Stimulated activated CD4-positive, alpha-beta T cell treated with anti-CD3 and anti-CD28 coated beads, Interleukin-4, amount 100 ng/mL, for 1 hour (primary cell): ENCODE measurements around the gene AHCYL2.
"Not testable (repeated sequence)": the region's sequence is repeated elsewhere in the genome, so short reads cannot be mapped to it uniquely, and the experiment has no call there.

ENCODE experiments used
- DNase-seq: peaks from one replicate; pipeline ENCODE4 v3.0.0-alpha.2; 2020

AHCYL2 gene

DNA sequence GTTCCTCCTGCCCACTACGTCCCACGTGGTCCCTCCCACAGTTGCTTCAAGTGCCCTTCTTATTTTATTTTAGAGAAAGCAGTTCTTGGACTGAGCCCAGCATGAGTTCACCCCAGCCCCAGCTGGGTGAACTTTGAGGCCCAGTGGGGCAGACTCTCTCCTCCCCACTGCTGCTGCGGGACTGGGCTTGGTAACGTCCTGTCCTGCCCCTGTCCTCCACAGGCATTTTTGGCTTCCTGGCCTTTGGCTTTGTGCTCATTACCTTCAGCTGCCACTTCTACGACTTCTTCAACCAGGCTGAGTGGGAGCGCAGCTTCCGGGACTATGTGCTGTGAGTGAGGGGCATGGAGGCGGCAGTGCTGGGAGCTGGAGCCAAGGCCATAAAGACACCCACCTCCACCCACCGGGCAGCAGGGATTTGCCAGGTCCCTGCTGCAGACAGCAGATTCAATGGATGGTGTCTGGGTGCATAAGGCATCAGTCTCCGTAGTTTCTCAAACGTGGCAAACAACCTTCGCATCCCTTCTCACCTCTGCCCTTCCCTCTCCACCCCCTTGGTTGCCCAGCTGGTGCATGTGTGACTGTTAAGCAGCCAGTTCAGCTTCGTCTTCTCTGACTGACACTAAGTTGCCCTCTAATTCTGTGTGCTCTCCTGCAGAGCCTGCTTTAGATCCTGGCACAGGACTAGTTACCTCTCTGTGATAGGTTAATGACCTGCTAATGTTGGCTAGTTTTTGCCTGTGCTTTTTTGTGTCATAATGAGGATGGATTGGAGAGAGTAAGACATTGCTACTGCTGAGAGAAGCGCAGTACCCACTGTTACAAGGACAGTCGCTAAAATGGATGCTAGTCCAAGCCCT is 15.5 kb upstream of the AHCYL2 start:
- no peak for DNase-seq

DNA sequence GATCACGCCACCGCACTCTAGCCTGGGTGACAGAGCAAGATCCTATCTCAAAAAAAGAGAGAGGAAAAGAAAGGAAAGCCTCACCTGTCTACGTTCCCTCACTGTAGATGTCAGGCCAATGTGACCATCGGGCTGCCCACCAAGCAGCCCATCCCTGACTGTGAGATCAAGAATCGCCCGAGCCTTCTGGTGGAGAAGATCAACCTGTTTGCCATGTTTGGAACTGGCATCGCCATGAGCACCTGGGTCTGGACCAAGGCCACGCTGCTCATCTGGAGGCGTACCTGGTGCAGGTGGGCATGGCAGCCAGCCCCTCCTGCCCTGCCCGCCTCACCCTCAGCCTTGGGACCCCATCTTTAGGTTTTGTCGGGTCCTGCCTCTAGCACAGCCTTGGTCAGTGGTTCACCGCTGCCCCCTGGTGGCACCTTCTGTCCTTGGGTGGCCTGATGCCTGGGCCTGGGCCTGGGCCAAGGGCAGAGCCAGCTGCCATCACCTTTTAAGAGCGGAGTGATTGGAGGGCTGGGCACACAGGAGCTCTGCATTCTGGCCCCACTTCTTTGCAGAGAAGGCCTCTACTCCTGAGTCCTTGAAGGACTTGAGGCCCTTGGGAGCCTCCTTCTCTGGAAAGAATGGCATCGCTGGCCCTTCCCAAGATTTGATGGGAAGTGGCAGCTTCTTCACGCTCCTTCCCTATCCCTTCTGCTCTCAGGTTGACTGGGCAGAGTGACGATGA is 14.4 kb upstream of the AHCYL2 start:
- DNase-seq = peak; percentile 72

DNA sequence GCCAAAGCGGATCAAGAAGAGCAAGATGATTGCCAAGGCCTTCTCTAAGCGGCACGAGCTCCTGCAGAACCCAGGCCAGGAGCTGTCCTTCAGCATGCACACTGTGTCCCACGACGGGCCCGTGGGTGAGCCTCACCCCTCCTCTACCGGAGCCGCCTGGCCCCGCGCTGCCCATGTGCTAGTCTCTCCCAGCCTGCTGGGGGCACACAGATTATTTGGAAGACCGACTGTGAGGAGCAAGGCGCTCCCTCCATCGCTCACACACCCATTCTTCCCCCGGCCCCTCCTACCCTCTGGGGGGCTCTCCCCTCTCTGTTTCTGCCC is 13.9 kb upstream of the AHCYL2 start:
- DNase-seq = no peak

DNA sequence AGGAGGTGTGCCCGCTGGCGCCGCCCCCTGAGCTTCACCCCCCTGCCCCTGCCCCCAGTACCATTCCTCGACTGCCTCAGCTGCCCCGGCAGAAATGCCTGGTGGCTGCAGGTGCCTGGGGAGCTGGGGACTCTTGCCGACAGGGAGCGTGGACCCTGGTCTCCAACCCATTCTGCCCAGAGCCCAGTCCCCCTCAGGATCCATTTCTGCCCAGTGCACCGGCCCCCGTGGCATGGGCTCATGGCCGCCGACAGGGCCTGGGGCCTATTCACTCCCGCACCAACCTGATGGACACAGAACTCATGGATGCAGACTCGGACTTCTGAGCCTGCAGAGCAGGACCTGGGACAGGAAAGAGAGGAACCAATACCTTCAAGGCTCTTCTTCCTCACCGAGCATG is 12.7 kb upstream of the AHCYL2 start:
- DNase-seq = no peak

DNA sequence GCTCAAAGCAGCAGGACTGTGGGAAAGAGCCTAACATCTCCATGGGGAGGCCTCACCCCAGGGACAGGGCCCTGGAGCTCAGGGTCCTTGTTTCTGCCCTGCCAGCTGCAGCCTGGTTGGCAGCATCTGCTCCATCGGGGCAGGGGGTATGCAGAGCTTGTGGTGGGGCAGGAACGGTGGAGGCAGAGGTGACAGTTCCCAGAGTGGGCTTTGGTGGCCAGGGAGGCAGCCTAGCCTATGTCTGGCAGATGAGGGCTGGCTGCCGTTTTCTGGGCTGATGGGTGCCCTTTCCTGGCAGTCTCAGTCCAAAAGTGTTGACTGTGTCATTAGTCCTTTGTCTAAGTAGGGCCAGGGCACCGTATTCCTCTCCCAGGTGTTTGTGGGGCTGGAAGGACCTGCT is 12.2 kb upstream of the AHCYL2 start:
- no peak for DNase-seq

DNA sequence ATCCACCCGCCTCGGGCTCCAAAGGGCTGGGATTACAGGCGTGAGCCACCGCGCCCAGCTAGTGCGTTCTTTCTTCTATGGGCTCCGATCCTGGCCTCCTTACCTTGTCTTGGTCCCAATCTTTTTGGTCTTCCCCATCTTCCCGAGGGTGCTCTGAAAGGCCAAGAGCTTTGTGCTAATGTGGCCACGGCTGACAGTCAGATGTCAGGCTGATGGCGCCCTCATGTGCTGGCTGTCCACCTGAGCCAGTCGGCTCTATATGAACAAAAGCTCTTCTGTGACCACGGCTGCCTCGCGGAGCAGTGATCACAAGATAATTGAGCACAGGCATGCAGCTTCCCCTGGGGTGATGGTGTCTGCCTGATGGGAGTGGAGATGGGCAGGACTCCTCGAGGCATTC is 11.0 kb upstream of the AHCYL2 start:
- no peak for DNase-seq

DNA sequence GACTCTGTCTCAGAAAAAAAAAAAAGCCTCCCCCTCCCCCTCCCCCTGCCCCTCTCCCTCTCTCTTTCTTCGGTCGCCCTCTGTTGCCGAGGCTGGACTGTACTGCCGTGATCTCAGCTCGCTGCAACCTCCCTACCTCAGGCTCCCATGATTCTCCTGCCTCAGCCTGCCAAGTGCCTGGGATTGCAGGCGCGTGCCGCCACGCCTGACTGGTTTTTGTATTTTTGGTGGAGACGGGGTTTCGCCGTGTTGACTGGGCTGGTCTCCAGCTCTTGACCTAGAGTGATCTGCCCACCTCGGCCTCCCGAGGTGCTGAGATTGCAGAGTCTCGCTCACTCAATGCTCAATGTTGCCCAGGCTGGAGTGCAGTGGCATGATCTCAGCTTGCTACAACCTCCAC is 9.1 kb upstream of the AHCYL2 start:
- not testable (repeated sequence) for DNase-seq

DNA sequence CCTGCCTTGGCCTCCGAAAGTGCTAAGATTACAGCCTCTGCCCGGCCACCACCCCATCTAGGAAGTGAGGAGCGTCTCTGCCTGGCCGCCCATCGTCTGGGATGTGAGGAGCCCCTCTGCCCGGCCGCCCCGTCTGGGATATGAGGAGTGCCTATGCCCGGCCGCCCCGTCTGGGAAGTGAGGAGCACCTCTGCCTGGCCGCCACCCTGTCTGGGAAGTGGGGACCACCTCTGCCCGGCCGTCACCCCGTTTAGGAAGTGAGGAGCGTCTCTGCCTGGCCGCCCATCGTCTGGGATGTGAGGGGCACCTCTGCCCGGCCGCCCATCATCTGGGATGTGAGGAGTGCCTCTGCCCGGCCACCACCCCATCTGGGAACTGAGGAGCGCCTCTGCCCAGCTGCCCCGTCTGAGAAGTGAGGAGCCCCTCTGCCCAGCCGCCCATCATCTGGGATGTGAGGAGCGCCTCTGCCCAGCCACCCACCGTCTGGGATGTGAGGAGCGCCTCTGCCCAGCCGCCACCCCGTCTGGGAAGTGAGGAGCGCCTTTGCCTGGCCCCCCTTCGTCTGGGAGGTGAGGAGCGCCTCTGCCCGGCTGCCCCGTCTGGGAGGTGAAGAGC is 8.6 kb upstream of the AHCYL2 start:
- not testable (repeated sequence) for DNase-seq

DNA sequence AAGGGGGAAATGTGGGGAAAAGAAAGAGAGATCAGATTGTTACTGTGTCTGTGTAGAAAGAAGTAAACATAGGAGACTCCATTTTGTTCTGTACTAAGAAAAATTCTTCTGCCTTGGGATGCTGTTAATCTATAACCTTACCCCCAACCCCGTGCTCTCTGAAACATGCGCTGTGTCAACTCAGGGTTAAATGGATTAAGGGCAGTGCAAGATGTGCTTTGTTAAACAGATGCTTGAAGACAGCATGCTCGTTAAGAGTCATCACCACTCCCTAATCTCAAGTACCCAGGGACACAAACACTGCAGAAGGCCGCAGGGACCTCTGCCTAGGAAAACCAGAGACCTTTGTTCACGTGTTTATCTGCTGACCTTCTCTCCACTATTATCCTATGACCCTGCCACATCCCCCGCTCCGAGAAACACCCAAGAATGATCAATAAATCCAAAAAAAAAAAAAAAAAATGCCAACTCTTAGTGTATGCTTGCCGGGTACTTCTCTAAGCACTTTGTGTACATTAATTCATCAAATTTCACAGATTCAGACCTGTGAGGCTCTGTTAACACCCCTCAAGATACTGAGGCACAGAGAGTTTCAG is 7.9 kb upstream of the AHCYL2 start:
- not testable (repeated sequence) for DNase-seq

DNA sequence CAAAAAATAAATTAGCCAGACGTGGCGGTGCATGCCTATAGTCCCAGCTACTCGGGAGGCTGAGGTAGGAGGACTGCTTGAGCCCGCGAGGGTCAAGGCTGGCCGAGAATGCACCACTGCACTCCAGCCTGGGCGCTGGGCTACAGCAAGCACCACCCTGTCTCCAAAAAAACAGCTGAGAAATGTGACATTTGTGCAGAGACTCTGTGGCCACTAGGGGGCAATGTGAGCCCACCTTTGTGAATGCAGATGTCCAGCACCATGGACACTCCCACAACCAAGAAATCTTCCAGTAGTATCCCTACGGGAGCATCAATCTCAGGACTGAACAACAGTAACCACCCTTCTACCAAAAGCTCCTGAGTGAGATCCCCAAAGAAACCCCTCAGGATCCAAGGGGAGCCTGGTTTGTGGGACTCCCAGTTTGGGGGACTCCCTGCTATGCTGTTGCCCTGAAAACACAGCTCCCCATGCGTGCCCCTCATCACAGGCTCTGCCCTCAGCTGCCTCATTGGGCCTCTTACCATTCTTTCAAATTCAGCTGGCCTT is 6.2 kb upstream of the AHCYL2 start:
- DNase-seq = peak; percentile 74

DNA sequence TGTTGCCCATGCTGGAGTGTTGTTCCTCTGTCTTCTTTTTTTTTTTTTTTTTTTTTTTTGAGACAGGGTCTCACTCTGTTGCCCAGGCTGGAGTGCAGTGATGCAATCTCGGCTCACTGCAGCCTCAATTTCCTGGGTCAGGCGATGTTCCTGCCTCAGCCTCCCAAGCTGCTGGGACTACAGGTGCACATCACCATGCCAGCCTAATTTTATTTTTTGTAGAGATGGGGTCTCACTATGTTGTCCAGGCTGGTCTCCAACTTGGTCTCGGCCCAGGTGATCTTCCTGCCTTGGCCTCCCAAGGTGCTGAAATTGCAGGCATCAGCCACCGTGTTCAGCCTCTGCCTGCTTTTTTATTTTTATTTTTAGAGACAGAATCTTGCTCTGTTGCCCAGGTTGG is 5.7 kb upstream of the AHCYL2 start:
- not testable (repeated sequence) for DNase-seq

DNA sequence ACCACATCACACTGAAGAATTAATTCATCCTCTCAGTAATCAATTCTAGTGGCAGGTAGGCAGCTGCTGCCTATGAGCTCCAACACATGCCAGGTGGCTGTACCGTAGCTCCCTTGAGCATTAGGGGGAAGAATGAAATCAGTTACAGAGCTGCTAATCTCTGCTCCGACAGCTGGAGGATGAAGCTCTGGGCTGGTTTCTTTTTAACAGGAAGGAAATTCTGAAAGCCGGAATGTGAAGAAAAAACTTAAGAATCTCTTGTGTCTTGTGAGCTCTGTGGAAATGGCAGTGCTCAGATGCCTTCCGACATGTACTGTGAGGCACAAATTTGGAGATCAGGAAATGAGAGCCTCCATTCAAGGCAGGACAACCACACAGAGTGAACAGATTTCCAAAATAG is 2.8 kb upstream of the AHCYL2 start:
- DNase-seq = no peak

DNA sequence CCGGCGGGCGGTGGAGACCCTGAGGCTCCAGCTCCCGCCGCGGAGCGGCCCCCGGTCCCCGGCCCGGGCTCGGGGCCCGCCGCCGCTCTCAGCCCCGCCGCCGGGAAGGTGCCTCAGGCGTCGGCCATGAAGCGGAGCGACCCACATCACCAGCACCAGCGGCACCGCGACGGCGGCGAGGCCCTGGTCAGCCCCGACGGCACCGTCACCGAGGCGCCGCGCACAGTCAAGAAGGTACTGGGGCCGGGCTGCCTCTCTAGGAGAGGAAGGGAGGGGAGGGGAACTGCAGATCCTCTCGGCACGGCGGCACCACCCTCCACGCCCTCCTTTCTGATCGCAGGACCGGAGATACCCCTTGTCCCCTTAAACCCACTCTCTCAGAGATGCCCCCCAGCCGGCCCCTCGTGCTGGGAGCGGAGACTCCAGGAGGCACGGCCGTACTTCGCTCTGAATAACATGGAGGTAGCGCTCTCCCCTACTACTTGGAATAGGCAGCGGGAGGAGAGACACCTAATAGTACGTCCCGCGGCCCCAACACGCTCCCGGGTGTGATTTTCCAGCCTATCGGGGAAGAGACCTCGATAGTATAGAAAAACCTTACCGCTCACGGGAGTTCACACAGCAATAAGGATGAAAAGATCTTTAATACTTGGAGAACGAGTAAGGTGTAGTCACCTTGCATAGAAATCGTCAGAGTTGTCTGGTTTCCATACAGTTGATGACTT is 538 bp downstream of the AHCYL2 start:
- peak; percentile 58 for DNase-seq

DNA sequence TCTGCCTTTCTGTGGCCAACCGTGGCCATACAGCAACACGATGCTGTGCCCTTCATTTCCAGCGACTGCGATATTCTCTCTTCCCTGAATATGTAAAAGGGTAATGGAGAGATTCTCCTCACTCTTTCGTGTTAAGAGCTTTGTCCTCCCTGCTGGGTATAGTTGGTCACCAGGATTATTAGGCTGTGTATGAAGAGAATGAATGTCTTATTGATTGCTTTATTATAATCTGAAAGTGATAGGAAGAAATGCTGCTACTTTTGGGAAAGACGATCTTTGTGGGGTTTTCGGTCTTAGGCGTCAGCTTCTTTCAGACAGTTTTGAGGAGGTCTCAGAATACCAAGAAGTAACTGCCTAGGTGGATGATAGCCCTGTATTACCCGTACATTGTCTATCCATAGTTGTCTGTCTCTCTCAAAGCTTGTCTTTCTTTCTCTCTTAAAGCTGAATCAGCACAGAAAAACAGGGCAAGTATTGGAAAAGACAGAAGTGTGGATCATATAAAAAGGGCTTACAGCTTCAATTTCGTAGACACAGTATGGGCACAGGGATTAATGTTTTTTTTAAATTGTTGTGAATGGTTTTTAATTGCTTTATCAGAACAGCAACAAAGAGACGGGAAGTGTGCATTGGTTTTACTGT is 1.2 kb downstream of the AHCYL2 start:
- no peak for DNase-seq

DNA sequence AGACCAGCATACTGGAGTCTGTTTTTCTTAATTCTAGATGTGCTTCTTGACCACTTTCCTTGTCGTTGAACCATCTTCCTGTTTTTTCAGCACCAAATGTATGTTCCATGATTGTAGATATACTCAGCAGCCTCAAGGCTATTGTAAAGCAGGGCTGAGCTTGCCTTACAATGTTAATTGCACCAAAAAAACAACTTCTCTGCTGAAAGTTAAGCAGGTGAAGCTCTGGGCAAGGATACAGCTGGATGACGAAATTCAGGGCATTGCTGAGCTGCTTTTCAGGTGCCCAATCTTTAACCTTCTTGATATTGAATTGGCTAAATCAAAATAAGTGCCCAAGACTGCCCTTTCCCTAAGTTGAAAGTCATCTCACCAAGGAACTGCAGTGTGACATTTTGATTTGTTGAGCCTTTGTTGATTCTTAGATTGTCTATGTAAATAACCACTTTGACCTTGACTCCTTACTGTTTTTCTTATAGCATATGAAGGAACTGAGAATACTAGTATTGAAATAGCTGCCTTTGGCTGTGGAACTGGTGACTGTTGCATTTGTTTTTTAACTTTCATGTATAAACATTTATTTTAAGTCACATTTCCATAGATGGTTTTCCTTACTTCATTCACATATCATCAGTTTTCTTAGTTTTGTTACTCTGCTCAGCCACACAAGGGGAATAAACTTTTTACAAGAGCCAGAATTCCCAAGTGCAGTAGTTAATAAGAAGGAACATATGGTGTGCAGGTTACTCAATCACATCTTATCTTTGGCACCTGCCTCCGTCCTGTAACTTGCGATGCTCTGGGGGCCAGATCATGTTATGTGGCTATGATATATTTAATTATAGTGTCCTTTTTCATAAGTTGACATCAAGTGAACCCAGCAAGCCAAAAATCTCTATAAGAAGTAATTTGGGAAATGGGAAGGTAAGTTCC is 3.1 kb downstream of the AHCYL2 start:
- DNase-seq = no peak

DNA sequence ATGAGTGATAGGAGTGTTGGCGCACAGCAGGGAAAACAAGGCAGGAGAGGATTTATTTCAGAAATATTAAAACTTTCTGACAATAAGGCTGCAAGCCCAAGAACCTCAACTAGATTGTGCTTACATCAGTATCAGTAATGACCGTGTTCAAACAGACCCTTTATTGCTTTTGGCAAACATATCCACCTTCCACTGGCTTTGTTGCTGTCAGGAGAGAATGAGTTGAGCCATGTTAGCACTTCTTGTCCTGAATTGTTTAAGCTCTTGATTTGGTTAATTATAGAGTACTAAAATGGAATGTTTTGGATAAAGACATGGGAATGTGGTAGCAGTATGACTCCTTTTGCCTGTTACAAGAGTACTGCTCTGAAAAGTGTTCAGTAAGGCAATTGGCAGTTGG is 3.8 kb downstream of the AHCYL2 start:
- DNase-seq = no peak

DNA sequence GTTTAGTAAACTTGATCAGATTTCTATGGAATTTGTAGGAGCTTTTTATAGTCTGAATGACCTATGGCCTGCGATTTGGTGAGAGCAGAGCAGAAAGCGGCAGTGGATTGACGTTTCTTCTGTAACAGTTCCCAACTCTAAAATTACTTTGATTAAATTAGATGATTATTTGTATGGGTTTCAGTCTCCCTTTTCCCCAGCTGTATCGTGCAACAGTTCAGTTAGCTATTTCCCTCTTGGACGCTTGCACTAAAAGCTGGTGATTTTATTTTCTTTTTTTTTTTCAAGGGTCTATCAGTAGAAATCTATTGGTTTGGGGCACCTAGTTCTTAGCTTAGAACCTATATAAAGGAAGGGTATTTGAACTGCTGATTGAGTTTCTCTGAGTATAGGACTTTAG is 6.8 kb downstream of the AHCYL2 start:
- no peak for DNase-seq

DNA sequence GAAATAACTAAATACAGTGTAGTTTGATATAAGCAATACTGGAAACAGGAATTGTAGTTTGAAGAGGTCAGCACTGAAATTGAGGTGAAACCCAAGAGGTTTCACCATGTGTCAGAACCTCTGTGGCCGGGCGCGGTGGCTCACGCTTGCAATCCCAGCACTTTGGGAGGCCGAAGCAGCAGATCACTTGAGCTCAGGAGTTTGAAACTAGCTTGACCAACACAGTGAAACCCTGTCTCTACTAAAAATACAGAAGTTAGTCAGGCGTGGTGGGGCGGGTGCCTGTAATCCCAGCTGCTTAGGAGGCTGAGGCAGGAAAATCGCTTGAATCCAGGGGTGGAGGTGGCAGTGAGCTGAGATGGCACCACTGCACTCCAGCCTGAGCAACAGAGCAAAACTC is 13.7 kb downstream of the AHCYL2 start:
- no peak for DNase-seq

DNA sequence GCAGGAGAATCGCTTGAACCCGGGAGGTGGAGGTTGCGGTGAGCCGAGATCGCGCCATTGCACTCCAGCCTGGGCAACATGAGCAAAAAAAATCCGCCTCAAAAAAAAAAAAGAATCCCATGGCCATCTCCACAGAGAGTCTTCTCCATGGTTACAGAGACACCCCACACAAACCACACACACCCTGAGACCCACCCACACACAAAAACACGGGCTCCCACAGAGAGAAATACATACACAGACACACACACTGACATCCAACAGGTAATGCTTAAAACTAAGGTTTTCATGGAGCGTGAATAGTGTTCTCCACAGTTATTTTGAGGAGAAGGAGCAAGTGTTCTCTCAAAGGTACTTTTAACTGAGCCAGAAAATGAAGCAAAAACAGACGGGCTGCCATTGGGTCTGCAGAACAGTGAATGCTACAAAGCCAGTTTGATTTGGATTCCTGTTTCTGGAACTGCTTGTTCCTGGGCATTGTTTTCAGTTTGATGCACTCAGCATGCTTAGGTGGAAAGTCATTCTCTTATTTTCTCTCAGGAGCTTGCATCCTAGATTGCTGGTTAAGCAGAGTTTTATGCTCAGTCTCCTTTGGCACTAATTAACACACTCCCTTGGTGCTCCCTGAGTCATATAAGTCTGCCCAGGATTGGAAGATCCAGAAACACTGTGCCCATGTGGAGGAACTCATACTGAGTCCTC is 15.4 kb downstream of the AHCYL2 start:
- DNase-seq = no peak

DNA sequence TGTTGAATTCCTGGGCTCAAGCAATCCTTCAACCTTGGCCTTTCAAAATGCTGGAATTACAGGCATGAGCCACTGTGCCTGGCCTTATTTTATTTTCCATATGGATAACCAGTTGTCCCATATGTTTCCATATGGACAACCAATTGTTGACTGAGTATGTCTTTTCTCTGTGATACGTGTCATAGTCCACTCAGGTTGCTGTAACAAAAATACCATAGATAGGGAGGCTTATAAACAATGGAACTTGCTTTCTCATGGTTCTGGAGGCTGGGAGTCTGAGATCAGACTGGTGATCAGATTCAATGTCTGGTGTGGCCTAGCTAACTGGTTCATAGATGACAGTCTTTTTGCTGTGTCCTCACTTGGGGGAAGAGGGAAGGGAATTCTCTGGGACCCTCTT is 19.4 kb downstream of the AHCYL2 start:
- no peak for DNase-seq
